Kidney epithelial cell (primary cell): ENCODE measurements around the gene SETBP1. TPM values are rescaled to one million over a fixed set of nuclear protein-coding genes. Genes with fewer than 3 reads are reported as not detected.

Experiments
- DNase-seq: peaks from one replicate; pipeline ENCODE4 v3.0.0-alpha.2; 2010; ENCODE audit warnings: low read depth
- H3K27me3 ChIP-seq: 2 replicates; pipeline ENCODE4 v1.6.0; 2011; ENCODE audit warnings: low read length; ENCODE audit not compliant: control insufficient read depth, insufficient read depth
- H3K36me3 ChIP-seq: 2 replicates; pipeline ENCODE4 v1.5.1; 2011; ENCODE audit warnings: low read length; ENCODE audit not compliant: control insufficient read depth, insufficient read depth
- H3K4me3 ChIP-seq: 2 replicates; pipeline ENCODE4 v1.5.1; 2011; ENCODE audit warnings: low read depth, mild to moderate bottlenecking, control low read depth, low read length
- CTCF ChIP-seq: IDR thresholded peaks from 2 replicates; pipeline ENCODE4 v1.5.1; 2011; ENCODE audit warnings: mild to moderate bottlenecking, moderate library complexity, low read length, control low read depth, inconsistent platforms; ENCODE audit not compliant: insufficient read depth, poor library complexity, severe bottlenecking
- total RNA-seq: library from RNA; depleted of rRNA; stranded (reverse); fragments of >200 nt; gene quantifications from 2 replicates; pipeline ENCODE4 v1.2.3, GENCODE V29; 2015

The SETBP1 gene
- total RNA-seq, 1 donor from 2014 or later, result 2.9 TPM

DNA sequence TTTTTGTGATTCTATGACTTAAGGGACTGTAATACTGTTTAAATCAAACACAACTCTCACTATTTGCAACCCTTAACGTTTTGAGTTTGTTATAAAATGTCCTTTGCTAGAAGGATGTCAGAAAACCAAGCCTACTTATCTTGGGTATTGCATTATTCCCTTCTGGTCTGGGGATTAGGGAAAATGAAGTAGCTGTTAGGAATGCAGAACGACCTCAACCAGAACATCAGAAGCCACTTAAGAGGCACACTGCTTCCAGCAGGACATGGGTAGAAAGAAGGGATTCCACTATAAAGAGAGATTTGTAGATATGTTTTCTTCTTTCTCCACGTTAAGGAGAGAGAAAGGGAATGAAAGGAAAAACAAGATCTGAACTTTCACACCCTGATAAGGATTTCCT is 101.2 kb downstream of the SETBP1 start:
- no peak for DNase-seq
- TF ChIP-seq CTCF, result no peak
- Histone ChIP-seq H3K27me3 (no peaks in the 10 kb centered on the region), H3K36me3 (no peaks in the 10 kb centered on the region), H3K4me3 (no peak overlapping the region)

DNA sequence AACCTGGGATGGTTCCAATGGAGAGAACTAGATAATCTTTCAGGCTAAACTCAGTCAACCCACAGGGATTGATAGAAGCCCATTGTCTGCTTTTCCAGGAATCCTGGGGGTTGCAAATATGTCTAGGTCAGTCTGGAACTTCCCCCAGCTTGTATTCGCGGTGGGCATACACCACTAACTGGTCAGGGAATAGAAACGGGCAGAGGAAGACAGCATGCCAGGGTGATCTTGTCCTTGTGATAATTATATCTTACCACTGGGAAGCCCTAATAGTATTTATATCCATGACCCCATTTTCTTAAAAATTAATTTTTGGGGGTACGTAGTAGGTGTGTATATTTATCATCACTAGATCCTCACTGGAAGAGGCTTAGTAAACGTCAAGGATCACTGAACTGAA is 101.9 kb downstream of the SETBP1 start:
- DNase-seq, result no peak
- H3K36me3 ChIP-seq, result no peaks in the 10 kb centered on the region
- H3K27me3 ChIP-seq, result no peaks in the 10 kb centered on the region
- TF ChIP-seq CTCF, result no peak
- no peak overlapping the region for H3K4me3 ChIP-seq

DNA sequence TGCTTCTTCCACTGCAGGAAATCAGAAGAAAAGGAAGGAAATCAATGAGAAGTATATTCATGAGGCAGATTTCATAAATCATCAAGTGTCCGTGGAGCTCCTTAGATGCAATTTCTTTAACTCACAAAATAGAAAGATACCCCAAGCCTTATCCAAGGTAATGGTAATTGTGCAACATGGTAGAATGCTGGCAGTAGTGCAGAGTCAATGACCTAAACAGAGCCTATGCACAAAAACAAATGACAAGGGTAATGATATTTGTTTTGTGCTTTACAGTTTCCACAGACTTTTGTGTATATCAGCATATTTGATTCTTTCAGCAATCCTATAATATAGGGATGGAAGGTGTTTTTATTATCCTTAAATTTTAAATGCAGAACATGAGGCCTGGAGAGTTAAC is 102.7 kb downstream of the SETBP1 start:
- H3K4me3 ChIP-seq, result no peak overlapping the region
- TF ChIP-seq CTCF, result no peak

DNA sequence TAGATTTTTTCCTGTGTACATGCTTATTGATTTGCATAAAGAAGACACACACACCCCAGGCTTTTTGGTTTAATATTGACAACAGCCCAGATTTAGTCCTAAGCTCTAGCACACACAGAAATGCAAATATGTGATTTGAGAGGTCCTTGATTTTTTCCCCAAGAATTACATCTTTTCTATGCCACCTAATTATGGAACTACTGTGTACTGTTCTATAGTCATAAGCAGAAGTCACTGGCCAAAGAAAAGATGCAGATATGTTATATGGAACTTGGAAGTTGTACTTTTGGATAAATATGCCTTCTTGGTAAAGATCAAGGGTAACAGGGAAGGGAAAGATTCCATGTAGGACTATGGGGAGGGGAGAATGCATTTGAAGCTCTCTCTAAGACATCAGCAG is 105.6 kb downstream of the SETBP1 start:
- H3K36me3 ChIP-seq, result no peaks in the 10 kb centered on the region
- DNase-seq, result no peak
- no peak for TF ChIP-seq CTCF
- no peak overlapping the region for H3K4me3 ChIP-seq
- H3K27me3 ChIP-seq, result no peaks in the 10 kb centered on the region

More for the DNA sequence above, 102.7 kb downstream of the SETBP1 start:
- DNase-seq, result no peak
- Histone ChIP-seq H3K27me3 (no peaks in the 10 kb centered on the region), H3K36me3 (no peaks in the 10 kb centered on the region)

- DNase-seq, result no peak
- Histone ChIP-seq H3K36me3 (no peaks in the 10 kb centered on the region), H3K27me3 (no peaks in the 10 kb centered on the region), H3K4me3 (no peak overlapping the region)
- TF ChIP-seq CTCF, result no peak
Observed at GRCh38 chr18:44786688-44787087, 106.0 kb downstream of the SETBP1 start.

DNA sequence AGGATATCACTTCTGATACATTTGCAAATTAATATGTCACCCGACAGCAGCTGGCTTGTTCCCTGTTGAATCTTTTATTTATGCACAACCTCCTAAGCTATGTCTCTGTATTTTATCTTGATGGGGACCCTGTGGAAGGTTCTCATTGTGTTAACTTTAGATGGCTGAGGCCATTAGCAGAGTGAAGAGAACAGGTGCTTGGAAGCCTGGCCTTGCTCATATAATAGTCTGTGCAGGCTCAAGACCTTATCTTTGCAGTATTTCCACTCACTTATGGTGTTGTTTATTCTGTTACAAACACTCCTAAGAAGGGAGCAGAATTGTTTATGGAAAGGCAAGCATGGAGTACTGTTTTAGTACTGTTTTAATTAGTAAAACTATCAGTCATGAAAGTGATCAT is 107.6 kb downstream of the SETBP1 start:
- no peak for TF ChIP-seq CTCF
- no peaks in the 10 kb centered on the region for H3K27me3 ChIP-seq
- DNase-seq, result no peak
- no peaks in the 10 kb centered on the region for H3K36me3 ChIP-seq
- H3K4me3 ChIP-seq, result no peak overlapping the region
